HG02642 (cell line): ENCODE measurements around the gene OTOS.

Experiments used
- ATAC-seq: cut with Tn5 transposase; IDR thresholded peaks from one replicate; pipeline ENCODE4 v1.9.1; 2021; ENCODE audit warnings: mild to moderate bottlenecking; ENCODE audit not compliant: unreplicated experiment, poor library complexity

Gene OTOS

DNA sequence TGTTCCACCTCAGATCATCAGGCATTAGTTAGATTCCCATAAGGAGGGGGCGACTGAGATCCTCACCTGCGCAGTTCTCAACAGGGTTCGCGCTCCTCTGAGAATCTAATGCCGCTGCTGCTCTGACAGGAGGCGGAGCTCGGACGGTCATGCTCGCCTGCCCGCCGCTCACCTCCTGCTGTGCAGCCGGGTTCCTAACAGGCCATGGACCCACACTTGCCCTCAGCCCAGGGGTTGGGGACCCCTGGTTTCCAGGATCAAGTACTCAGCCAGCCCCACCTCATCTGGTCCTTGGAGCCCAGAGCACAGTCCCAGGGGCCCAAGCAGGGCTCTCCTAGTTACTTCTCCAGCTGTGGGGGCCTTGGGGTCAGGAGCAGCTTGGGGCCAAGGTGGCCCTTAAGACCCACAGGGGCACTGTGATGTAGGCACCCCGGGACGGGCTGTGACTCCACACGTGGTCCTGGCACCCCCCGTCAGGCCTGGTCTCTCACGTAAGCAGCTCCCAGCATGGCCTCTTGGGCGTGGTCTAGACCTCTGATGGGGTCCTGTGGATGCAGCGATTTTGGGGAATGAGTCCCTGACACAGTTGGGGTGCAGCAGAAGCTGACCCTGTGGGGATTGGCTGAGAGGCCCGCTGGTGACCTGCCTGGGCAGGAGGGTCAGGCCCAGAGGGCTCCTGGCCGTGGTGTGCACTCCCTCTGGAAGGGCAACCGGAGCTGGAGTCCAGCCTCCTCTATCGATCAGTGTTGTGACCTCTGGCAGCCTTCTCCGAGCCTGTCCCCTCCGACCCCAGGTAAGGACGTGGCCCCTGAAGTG, 28.3 kb upstream of the OTOS start:
- no peak for ATAC-seq

DNA sequence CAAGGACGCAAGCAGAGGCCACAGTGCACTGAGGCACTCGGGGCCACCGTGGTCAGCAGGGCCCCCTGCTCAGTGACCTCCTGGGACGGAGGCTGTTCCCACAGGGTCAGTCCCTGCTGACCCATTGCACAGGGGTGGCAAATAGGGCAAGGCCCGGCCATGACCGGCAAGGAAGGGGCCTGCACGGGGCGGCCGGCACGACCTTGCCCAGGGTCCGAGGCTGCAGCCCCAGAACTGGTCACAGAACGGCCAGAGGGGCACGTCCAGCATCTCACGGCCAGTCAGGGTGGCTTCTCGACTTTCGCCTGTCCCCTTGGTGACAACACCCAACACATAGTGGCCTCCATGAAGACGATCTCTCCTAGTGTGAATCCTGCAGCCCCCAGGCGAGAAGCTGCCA, 27.6 kb upstream of the OTOS start:
- no peak for ATAC-seq

DNA sequence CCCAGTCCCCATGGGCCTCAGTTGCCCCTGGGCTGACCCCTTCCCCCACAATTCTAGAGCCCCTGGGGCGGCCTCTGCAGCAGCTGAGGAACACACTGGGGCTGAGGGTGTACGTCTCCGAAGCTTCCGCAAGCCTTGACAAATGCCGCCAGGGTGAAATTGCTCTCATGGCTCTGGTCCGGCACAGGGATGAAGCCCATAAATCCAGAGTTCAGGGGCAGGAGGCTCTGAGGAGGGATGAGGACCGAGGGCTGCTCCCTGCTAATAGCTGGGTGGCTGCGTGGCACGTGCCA, 27.1 kb upstream of the OTOS start:
- no peak for ATAC-seq

DNA sequence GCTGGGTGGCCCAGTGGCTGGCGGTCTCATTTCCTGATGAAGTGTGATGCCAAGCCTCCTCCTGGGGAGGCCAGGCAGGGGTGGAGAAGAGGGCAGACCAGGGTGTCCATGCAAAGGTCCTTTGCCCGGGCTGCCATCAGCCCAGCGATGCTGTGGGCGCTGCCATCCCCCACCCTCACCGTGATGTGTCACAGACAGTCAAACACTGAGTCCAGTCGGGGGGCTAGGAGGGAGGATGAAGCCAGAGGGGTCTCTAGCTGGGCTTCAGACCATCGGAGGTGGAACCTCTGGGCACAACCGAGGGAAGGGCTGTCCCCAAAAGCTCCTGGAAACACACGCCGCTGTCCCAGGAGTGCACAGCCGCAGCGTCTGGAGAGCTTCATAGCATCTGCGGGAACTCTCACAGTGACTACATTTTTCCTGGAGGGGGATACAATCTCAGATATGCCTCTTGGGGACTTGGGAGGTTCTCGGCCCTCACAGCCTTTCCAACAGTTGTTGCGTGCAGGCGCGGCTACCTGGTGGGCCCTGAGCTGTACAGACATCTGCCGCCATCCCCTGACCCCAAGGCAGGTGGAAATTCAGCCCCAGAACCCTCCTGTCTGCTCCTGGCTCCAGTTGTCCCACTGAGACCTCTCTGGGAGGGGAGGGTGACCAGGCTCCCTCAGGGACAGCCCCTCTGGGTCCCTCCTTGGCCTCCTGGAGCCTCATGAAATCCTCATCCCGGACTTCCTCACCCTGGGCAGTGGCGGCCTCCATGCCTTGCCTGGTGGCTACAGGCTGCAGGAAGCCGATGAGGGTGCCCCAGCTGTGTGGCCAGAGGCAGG, 26.5 kb upstream of the OTOS start:
- ATAC-seq, result no peak

DNA sequence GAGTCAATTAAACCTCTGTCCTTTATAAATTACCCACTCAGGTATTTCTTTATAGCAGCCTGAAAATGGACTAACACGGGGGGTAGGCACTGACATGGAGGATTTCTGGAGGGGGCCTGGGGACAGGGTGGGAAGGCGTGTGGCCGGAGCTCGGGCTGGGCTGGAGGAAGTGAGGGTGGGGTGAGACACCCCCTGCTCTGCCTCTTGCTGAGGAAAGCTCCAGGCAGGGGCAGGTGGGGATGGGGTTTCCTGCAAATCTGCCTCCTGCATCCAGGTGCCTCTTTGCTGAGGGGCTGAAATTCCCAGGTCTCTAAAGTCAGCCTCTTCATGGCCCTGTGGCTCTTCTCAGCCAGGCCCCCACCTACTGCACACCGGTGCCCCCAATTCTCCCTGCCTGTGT, 25.7 kb upstream of the OTOS start:
- ATAC-seq, result no peak

DNA sequence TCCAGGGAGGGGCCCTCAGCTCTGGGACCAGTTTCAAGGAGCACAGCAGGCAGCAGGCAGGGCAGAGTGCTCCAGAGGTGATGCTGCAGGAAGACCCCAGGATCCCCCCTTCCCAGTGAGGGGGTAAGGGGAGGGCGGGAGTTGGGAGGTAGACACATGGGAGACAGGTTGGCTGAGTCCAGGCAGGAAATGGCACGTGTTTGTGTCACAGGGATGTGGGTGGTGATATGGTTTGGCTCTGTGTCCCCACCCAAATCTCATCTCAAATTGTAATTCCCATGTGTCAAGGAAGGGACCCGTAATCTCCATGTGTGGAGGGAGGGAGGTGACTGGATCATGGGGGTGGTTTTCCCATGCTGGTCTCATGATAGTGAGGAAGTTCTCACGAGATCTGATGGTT, 25.2 kb upstream of the OTOS start:
- ATAC-seq, result no peak

DNA sequence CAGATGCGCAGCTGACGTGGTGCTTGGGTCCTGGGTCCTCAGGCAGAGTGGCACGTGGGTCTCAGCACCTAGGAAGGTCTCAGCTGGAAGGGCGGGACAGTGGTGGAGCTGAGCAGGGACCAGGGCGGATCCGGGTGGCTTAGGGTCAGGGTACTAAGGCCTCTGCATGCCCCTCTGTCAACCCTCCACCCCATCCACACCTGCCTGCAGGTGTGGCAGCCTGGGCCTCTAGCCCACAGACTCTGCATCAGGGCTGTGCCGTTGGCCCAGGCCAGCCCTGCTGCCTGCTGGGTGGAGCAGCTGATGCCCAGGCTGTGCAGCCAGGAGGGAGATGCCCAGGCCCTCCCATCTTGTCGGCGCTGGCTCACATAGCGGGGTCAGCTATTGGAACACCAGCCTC, 24.6 kb upstream of the OTOS start:
- no peak for ATAC-seq

DNA sequence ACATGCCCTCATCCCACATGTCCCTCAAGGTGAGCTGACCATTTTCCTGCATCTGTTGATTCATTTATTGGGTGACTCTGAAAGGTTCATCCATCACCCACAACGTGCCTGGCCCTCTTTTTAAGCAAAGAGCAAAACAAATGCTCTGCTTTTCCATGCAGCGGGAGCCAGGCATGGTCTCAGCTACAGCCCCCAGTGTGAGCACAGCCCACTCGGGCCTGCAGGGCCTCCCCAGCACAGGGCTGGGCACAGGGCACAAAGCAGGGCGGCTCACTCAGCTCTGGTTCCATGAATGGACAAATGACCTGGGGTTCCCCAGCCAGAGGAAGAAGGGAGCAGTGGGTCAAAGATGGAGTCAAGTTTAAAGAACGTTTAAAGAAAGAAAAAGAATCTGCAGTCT, 24.1 kb upstream of the OTOS start:
- ATAC-seq, result no peak

DNA sequence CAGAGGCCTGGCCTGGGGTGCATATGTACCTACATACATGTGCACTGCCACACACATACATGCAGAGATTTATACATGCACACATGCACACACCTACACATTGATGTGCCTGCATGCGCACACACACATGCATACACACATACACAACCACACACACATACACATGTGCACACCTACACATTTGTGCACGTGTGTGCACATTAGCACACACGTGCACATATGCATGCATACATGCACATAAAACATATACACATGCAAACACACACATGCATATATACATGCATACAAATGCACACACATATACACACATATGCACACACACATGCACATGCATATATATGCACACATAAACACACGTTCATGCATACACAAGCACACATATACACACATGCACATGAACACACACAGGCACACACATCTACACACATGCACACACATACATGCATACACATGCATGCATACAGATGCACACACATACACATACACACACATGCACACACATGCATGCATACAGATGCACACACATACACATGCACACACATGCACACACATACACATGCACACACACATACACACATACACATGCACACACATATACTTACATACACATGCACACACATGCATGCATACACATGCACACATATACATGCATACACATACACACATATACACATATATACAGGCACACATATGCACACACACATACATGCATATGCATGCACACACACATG, 23.6 kb upstream of the OTOS start:
- no peak for ATAC-seq

DNA sequence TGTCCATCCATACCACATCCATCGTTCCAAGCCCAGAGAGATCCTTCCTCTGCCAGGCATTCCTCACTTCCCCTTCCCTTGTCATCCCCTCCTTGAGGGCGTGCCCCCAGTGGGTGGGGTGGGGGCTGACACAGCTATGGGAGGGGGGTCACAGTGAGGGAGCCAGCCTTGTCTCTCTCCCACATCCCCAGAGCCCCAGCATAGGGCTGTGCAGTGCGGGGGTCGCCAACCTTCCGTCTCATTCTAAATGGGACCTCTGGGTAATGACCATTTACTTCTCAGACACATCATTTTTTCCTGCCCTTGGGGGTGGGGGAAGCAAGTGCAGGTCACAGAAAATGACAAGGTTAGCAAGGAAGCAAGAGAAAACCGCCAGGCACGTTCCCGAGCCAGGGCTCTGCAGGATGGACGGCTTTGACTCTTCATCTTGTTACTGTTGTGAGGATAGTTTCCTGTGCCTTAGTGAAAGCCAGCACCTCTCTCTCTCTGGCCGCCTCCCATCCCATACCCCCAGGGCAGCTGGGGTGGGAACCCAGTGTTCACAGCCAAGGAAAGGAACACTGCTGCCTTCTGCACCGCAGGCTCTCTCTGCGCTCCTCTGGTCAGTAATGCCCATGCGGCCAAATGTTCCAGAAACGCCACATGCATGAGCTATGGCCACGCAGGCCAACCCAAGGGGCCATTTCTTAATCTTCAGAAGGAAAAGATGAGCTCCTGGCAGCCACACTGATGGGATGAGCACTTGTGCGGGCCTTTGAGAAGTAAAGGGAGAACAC, 22.7 kb upstream of the OTOS start:
- no peak for ATAC-seq

DNA sequence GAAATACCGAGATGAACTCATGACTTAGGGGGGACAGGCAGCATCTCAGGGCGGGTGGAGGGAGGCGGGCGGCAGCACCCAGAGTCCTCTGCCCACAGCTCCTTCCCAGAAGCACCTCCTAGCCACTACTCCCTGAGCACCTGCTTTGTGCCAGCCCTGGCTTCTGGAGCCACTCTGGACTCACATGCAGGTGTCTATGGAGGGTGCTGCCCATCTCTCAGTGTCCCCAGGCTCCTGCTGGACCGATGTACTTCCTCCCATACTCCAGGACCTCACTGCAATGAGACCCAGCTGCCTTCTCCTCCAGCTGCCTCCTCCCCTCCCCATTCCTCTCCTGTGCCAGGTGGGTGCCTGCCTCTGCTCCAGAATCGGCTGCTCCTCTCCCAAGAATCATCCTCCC, 22.1 kb upstream of the OTOS start:
- ATAC-seq, result no peak

DNA sequence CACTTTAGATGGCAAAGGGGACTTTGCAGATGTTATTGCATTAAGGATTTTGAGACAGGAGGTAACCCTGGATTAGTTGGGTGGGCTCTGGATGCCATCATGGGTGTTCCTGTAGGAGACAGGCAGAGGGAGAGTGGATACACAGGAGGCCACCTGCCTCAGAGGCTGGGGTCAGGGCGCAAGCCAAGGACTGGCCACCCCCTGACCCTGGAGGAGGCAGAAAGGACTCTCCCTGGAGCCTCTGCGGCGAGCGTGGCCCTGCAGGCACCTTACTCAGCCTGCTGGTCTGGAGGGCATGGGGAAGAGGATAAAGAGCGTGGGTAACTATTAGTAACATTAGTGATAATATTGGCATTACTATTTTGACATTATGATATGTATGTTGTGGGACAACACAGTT, 21.6 kb upstream of the OTOS start:
- no peak for ATAC-seq

DNA sequence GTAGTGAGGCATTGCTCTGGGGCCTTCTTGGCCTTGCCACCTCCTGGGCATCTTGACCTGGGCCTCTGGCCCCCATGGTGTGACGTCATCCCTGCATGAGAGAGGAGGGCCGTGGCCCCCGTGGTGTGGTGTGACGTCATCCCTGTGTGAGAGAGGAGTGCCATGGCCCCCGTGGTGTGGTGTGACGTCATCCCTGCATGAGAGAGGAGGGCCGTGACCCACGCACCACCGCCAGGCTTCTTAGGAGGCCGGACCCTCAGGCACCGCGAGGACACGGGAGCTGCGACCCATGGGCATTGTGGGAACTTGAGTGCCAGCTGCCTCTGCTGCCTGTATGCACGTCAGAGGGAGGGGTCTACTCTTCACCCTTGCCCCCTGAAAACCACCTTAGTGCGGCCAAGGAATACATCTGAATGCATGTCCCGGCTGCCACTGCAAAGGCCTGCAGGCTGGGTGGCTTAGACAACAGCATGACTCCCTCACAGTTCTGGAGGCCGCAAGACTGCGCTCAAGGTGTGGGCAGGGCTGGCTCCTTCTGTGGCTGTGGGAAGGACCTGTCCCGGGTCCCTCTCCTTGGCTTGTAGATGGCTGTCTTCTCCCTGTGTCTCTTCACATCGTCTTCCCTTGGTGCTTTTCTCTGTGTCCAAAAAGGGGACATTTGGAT, 20.8 kb upstream of the OTOS start:
- ATAC-seq, result no peak

DNA sequence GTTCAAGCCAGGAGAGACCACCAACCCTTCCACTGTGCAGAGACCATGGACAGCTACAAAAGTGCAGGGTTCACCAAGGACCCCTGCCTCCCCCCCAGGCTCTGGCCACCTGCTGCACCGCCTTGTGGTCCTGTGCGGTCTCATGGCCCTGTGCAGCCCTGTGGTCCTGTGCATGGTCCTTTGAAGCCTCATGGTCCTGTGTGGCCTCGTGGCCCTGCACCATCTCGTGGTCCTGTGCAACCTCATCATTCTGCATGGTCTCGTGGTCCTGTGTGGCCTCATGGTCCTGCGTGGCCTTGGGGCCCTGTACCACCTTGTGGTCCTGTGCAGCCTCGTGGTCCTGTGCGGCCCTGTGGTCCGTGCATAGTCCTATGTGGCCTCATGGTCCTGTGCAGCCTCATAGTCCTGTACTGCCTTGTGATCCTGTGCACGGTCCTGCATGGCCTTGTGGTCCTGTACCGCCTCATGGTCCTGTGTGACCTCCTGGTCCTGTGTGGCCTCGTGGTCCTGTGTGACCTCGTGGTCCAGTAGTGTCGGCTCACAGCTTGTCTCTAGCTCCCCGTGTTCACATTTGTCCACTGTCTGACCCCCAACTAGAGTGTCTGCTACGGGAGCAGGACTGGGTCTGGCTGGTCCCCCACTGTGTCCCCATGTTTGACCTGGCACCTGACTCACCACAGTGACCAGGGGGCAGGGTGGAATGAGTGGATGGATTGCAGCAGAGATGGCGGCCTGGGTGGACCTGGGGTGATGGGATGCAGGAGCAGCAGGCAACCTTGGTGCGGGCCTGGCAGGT, 20.0 kb upstream of the OTOS start:
- no peak for ATAC-seq

DNA sequence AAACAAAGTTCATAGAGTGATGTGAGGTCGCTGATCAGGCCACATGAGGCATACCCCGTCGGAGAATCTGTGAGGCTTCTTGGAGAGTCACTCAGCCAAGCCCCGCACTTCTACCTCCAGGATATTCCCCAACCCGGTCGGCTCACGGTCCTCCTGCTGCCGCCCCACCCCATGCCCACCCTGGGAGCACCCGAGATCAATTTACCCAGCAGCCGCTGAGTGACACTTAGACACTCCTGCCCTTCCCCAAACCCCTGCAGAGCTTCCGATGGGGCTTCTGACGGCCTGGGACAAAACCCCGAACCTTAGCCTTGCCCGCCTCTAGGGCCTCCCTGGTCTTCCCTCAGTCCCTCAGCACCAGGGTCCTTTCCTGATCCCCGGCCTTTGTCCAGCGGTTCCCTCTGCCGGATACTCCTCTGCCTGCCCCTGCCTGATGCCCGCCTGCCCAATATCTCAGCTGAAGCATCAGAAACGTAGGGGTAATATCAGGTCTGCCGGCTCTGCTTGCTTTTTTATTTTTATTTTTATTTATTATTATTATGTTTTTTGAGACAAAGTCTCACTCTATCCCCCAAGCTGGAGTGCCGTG, 18.9 kb upstream of the OTOS start:
- no peak for ATAC-seq

DNA sequence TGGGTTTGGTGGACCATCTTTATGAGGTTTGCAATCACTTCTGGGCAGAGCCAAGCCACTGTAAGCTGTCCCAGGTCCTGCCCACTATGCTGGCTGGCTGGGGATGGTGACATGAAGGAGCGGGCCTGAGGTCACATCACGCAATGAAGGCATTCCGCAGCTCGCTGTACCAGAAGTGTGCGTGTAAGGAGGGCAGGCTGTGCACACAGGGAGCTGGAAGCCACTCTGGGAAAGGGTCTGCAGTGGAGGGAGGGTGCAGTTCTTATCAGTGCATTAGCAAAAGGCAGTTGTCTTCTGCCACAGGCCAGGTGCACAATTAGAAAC, 16.7 kb upstream of the OTOS start:
- ATAC-seq, result no peak

DNA sequence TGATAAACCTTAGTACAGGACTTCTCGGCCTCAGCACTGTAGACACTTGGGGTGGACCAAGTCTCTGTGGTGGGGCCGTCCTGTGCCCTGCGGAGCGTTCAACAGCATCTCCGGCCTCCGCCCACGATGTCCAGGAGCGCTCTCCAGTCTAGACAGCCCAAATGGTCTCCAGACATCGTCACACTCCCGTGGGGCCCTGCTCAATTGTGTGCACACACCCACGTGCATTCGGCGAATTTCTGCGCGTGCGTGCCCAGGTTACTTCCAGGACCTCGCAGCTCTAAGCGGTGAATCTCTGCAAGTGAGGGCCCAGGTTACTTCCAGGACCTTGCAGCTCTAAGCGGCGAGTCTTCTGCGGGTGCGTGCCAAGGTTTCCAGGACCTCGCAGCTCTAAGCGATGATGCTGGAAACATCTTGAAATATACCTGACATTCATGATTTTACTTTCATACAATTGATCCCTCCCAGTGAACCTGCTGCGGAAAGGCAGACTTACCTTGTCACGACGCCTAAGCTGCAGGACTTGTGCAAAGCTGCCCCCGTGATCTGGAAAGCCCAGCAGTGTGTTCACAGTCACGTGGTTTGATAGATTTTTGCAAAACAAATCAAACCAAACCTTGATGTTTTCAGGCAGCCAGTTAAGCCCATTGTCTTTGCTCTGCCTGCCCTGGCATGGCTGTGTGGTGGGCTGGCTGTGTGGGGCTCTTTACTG, 16.1 kb upstream of the OTOS start:
- ATAC-seq, result no peak

DNA sequence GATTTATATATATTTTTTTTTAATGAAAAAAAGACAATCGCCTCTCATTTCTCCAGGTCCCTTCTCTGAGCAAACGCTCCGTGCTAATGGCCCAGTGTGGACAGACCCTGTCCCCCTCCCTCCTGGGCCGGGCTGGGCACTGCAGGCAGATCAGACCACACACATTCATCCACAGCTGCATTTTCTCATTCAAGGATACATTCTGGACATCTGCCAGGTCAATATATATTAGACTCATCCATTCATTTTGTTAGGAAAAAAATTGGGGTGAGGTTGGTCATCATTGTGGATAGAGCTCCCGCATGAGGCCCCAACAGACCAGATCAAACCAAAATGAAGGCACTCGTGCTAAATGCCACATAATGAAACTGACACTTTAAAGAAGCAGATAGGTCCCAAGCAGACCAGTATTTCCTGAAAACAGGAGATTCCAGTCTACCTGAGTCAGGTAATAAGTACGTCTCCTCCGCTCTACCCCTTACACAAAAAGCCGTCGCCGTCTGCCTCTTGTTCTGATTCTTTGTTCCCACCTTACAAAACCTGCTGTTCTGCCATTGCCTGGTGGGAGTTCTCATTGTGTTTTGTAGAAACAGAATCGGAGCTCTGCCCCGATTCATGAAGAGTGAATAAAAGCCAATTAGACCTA, 15.4 kb upstream of the OTOS start:
- no peak for ATAC-seq
